Ureter (tissue), 1 donor: Measurements from ENCODE around the gene NEDD4L. TPM values are rescaled to one million over a fixed set of nuclear protein-coding genes. Genes with fewer than 3 reads are reported as not detected.

Source experiments
- DNase-seq: peaks from one replicate; pipeline ENCODE4 v3.0.0-alpha.2; 2020; ENCODE audit warnings: low spot score
- total RNA-seq: library from RNA; stranded (reverse); gene quantifications from one replicate; pipeline ENCODE4 v1.2.4, GENCODE V29; 2023
- donor health status: DM: yes; HTN: yes; CAD: no.

NEDD4L gene
- total RNA-seq, 1 donor from 2014 or later: 299 TPM

DNA sequence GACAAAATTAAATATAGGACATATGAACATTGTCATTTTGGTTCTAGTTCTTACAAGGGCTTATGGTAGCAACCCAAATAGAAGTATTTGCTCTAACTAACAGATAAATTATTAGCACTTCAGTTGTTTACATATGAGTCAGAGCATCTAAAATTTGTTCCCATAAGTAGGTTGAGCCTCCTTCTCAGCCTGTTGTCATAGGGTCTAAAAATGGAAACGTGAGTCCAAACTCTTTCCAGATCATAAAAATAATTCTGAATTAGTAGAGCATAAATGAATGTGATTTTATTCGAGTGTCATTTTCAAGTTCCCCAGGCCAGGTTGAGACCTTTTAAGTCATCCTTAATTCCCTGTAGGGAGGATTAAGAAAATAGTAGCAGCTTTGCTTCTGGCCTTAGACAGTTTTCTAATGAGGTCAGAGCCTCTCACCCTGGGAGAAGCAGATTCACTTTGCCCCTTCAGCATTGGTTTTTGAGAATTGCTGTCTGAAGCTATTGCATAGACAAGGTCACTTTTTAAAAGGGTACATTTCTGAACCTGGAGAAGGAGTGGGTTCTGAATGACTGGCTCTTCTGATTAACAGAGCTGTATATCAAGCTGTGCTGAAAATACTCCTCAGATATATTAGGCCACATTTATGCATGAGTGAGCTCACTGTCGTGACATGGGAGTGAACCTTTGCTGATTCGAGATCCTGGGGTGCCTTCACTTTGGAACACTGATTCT lies 164.3 kb downstream of the NEDD4L start:
- DNase-seq: no peak

DNA sequence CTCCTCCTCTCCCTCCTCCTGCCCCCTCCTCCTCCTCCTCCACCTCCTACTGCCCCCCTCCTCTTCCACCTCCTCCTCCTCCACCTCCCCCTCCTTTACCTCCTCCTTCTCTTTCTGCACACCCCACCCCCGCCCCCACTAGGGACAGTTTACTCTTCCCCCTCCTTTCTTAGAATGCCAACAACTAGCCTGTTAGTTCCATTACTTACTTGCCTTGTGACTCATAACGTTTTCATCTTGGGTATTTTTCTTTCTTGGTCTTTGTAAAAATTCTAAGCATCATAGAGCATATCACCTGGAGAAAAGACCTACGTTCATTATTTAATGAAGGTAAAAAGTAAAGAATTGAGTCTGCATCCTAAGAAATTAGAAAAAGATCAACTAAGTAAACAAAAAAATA lies 165.3 kb downstream of the NEDD4L start:
- DNase-seq: no peak

GRCh38 chr18:58211510-58211909 lies 167.5 kb downstream of the NEDD4L start:
- no peak for DNase-seq

DNA sequence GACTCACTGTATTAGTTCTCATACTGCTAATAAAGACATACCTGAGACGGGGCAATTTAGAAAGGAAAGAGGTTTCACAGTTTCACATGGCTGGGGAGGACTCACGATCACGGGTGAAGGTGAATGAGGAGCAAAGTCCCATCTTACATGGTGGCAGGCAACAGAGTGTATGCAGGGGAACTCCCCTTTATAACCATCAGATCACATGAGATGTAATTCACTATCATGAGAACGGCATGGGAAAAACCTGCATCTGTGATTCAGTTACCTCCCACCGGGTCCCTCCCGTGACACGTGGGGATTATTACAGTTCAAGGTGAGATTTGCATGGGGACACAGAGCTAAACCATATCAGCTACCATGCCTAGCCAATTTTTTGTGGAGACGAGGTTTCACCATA lies 168.2 kb downstream of the NEDD4L start:
- DNase-seq: no peak

GRCh38 chr18:58213440-58213839 lies 169.4 kb downstream of the NEDD4L start:
- no peak for DNase-seq

DNA sequence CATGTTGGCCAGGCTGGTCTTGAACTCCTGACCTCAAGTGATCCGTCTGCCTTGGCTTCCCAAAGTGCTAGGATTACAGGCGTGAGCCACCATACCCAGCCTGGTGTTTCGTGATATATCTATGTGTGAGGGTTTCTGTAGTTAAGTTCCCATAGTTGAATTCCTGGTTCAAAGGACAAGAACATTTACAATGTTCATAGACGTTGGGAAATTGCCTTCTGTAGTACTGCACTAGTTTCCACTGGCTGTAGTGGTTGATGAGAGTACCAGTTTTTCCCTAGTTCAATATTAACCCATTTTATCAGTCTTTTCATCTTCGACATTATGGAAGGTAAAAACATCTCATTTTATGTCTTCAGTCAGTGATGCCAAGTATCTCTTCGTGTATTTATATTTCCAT lies 171.0 kb downstream of the NEDD4L start:
- no peak for DNase-seq

DNA sequence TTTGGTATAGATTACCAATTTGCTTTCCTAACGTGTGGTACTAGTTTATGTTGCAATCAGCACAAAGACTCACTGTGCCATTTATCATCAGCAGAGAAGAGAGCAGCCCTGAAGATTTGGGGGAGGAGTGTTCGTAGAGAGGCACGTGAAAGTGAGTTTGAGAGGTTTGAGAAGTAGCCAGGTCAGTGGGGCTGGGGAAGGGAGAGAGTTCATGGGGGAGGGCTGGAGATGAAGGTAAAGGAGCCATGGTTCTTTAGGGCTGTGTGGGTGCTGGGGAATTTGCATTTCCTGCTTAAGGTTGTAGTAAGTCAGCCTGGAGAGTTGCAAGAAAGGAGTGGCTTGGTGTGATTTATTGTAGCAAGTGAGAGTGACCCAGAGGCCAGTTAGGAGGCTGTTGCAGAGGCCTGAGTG lies 172.1 kb downstream of the NEDD4L start:
- DNase-seq: no peak

DNA sequence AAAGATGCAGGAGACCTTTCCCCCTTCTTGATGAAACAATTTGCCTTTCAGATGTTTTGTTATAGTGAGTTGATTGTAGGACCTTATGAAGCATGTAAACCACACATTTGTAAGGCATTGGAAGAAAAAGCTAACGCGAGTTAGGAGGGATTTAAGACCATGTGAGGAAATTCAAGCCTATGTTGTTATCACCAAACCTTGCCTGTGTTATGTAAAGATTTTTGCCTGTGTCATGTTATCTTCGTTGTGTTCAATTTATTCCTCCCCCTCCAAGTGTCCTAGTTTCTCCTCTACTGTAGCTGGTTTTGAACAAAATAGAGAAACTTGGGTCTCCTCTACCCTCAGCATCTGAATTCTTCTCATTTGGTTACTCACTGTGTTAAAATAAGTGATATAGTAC lies 173.0 kb downstream of the NEDD4L start:
- no peak for DNase-seq

DNA sequence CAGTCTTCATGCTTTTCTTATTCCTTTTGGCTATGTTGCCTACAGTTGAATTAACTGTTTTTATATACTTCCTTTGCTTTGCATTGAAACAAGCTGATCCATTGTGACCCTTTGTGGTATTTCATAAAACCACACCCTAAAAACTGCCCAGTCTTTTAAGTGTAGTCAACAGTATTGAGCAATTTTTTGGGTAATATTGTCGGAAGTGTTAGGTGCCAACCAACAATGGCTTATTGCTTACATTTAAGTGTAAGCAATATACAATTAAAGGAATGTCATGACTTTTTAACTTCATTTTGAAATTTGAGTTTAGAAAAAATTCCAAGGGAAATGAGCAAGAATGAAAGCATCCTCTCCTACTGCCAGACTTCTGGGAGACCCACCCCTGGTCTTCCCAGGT lies 174.1 kb downstream of the NEDD4L start:
- no peak for DNase-seq

GRCh38 chr18:58221060-58221725 lies 177.2 kb downstream of the NEDD4L start:
- peak; percentile 85 for DNase-seq

GRCh38 chr18:58222432-58223125 lies 178.6 kb downstream of the NEDD4L start:
- DNase-seq: no peak

- no peak for DNase-seq
Measured at GRCh38 chr18:58223717-58224424, 179.8 kb downstream of the NEDD4L start.

DNA sequence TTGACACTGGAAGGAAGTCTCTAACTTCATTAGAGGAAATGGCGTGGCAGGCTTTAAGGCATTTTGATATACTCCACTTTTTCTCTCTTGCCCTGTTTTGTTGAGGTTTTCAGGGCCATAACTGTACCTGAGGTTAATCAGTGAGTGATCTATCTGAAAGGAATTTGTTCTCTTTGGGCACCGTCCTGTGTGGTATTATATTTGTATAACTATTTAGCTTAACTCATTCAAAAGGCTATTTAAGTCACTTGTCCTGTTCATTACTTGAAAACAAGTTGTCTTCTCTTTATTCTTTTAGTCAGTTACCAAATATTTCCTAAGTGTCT lies 180.4 kb downstream of the NEDD4L start:
- no peak for DNase-seq

DNA sequence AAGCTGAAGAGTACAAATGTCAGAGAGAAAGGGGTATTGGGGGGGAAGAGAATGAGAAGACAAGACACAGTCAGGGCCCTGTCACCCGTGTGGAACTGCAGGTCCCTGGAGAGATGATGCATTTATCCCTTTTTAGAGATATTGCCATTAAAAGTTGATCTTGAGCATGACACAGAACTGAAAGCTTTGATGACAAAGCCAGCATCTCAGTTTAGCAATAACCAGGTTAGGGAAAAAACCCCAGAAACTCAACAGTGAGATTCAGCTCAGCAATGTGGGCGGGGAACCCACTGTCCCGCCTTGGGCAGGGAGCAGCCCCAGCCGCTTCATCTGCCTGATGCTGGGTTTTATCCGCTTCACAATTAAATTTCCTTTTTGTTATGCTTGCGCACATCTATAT lies 181.1 kb downstream of the NEDD4L start:
- no peak for DNase-seq

DNA sequence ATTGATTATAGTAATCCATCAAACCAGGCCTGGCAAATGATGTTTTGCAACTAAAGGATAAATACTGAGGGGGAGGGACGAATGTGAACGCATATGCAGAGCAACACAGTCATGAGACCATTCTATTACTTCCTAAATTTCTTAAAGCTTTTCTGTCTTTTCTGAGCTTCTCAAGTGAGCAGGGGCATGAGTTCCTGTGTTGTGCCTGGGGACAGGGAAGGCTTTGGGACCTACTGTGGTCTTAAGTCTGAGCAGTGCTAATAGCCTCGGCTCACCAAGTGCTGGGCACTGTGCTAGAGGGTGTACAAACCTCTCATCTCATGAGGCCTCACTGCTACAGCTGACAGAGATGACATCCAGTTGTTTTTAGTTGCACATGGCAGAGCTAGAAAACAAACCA lies 182.4 kb downstream of the NEDD4L start:
- no peak for DNase-seq

DNA sequence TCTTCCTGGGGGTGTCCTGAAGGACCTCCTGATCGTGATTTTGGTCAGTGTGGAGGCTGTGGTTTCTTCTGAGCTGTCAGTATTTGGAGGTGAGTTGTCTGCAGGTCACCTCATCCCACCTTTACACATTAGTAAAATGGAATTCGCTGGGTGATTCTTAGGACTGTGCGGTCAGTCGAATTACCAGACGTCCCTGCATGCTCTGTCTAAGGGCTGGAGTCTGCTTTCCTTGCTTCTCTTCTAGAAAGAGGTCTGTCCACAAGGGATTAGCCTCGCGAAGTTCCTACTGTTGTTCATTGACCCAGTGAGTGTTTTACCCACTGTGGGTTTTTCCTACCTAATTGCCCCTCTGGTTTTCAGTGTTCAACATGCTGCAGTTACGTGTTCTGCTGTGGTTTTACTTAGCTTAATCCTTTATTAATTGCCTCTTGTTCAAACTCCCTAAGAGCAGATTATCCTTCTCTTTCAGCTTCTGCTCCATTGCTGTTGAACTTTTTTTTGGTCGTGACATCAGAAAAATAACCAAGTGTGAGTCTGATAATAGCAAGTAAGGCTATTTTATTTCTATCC lies 183.4 kb downstream of the NEDD4L start:
- no peak for DNase-seq

GRCh38 chr18:58228176-58228575 lies 184.2 kb downstream of the NEDD4L start:
- no peak for DNase-seq

DNA sequence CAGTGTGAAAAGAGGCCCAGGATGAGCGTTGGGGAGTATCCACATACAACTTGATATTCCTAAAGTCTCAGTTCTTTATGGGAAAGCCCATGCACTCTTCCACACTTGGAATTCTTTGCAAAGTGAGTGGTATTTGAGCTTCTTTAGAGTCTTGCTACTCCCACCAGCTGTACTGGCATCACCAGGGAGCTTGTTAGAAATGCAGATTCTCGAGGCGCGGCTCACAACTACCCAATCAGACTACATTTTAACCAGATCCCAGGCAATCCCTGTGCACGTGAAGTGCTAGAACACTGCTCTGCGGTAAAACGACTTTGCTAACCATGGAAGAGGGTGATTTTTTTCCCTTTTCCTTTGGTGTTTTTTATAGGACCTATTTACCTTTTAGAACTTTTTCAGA lies 184.7 kb downstream of the NEDD4L start:
- DNase-seq: no peak

DNA sequence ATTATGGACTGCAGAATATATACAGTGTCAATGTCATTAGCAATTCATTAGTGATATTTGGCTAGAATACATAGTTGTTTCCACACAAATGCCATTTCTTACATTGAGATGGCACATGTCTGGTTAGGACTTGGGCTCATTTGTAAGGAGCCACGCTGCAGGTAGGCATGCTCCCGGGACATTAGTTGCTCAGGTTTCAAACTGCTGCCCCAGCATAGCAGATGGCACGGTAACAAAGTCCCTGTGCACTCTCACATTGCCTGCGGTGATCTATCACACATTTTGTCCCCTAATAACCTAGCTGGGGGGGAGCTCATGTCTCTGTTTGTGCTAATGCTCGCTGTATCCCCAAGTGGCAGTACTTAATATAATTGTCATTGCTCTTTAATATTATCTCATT lies 185.1 kb downstream of the NEDD4L start:
- no peak for DNase-seq

GRCh38 chr18:58230438-58231179 lies 186.6 kb downstream of the NEDD4L start:
- DNase-seq: no peak

DNA sequence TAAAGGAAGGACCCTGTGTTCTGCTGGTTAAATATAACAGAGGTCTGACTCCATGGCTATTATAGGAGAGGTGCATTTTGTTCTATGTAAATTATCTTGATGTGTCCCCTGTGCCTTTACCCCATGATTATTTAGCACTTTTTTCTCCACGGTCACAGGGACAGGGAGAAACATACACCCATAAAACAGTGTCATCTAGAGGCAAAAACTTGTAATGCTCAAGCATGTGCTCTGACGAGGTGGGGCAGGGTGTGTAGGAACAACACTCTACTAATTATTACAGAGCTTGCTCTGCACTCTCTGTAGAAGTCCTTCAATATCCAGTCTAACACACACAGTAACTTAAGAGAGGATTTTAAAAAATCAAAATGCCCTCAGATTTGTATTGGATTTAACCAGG lies 187.9 kb downstream of the NEDD4L start:
- DNase-seq: no peak

DNA sequence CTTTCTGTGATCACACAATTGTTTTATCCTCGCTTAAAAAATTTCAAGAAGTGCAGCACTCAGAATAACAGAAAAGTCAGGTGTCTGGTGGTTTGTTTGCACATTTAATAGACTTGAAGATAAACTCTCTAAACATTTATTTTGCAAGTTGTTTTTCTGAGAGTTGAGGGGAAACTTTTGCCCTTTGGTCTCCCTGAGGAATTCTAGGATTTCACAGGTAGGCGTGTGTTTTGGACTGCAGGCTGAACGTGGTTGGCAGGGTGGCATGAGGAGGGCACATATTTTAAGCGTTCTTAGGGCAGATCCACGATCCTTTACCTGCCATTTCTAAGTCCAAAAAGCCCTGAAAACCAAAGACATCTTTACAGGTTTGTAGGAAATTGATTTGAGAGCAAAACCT lies 188.6 kb downstream of the NEDD4L start:
- no peak for DNase-seq
